M059J (cell line): ENCODE data around the gene CTDSP2. TPM values are rescaled to one million over a fixed set of nuclear protein-coding genes. Genes with fewer than 3 reads are reported as not detected.

Experiments used
- total RNA-seq: library from RNA; depleted of rRNA; stranded (reverse); fragments of >200 nt; shearing (Covaris generic); gene quantifications from 2 replicates; pipeline ENCODE4 v1.2.3, GENCODE V29; 2014; rRNA removed

The CTDSP2 gene
- total RNA-seq, 1 experiment from 2014 or later, result 44.2 TPM

Other genes with a start within 250 kb of the CTDSP2 start
- gene DTX3, start 241.9 kb downstream of the CTDSP2 start, total RNA-seq, result 20.1 and 21.4 TPM in 2 replicates
- gene ARHGEF25, start 235.3 kb downstream of the CTDSP2 start, total RNA-seq, result 6.2 and 13.2 TPM in 2 replicates
- 21.6 and 43.3 TPM in 2 replicates for gene B4GALNT1, start 213.5 kb downstream of the CTDSP2 start, total RNA-seq
- 298 and 647 TPM in 2 replicates for gene OS9, start 152.6 kb downstream of the CTDSP2 start, total RNA-seq
- 0.07 TPM in 1 of 2 replicates, not detected in the other for gene AGAP2, start 108.0 kb downstream of the CTDSP2 start, total RNA-seq
- gene TSPAN31, start 101.7 kb downstream of the CTDSP2 start, total RNA-seq, result 36.2 and 57.0 TPM in 2 replicates
- gene CDK4, start 94.4 kb downstream of the CTDSP2 start, total RNA-seq, result 175 and 179 TPM in 2 replicates
- gene MARCHF9, start 91.6 kb downstream of the CTDSP2 start, total RNA-seq, result 6.7 and 7.9 TPM in 2 replicates
- 1.8 and 3.2 TPM in 2 replicates for gene CYP27B1, start 79.7 kb downstream of the CTDSP2 start, total RNA-seq
- gene METTL1, start 74.6 kb downstream of the CTDSP2 start, total RNA-seq, result 8.4 and 12.4 TPM in 2 replicates
- gene EEF1AKMT3, start 74.1 kb downstream of the CTDSP2 start, total RNA-seq, result 6.6 and 8.9 TPM in 2 replicates
- gene TSFM, start 63.9 kb downstream of the CTDSP2 start, total RNA-seq, result 27.6 and 37.9 TPM in 2 replicates
- 0.10 TPM in 1 of 2 replicates, not detected in the other for gene AVIL, start 28.0 kb downstream of the CTDSP2 start, total RNA-seq
- gene ATP23, start 94.8 kb upstream of the CTDSP2 start, total RNA-seq, result 20.7 and 24.8 TPM in 2 replicates